Ramos (cell line): ENCODE measurements around the gene ZNF382.
"Not testable (repeated sequence)": the region's sequence is repeated elsewhere in the genome, so short reads cannot be mapped to it uniquely, and the experiment has no call there.

ENCODE experiments used
- in situ Hi-C: fragments of 300-500 bp; cut with MboI; formaldehyde crosslinking; loops from one replicate; pipeline ENCODE4 v1.14.3; 2022; ENCODE audit warnings: low sequenced_read_pairs; ENCODE audit not compliant: unreplicated experiment

The ZNF382 gene

DNA sequence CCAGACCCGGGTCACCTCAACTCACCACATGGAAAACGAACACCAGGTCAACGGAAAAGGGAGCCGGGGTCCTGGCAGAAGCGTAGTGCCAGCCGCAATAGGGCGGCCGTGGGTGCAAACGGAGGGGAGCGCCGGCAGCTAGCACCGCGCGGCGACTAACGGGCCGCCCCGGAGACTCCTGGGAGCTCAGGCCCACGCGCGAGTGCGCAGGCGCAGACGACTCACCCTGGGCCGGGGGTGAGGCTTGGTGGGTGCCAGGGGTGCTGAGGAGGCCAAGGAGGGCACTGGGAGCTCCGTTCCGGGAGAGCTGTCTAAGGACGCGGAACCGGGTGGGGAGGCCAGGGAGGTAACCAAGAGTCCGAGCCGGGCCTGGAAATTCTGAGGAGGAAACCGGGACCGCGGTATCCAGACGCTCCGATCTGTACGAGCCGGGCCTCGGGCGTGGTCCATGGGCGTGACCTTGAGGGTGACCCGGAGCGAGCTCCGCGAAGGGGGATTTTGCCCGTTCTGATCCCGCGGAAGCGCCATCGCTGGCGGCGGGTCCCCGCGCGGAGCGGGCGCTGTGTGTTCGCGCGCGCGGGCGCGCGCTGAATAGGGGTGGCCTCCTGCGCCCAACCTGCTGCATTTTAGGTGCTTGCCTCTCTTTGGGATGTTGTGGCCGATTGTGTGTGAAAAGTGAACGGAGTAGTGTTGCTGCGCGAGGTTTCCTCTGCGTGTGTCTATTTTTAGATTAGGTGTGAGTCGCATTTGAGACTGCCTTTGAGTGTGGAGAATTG lies at the start of gene ZNF382:
Gene ZNF382, plus strand, starts transcription at position 213 of the 776 bp plus-strand sequence. CDS start 4,602 bp downstream, outside the sequence.
- in situ Hi-C loops = no loop called here

DNA sequence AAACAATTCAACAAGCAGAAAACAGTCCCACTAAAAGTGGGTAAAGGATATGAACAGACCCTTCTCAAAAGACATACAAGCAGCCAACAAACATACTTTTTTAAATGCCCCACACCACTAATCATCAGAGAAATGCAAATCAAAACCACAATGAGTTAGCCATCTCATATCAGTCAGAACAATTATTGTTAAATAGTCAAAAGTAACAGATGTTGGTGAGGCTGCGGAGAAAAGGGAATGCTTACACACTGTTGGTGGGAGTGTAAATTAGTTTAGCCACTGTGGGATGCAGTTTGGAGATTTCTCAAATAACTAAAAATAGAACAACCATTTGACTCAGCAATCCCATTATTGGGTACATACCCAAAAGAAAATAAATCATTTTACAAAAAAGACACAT lies 40.7 kb upstream of the ZNF382 start:
- in situ Hi-C loops = no loop called here

DNA sequence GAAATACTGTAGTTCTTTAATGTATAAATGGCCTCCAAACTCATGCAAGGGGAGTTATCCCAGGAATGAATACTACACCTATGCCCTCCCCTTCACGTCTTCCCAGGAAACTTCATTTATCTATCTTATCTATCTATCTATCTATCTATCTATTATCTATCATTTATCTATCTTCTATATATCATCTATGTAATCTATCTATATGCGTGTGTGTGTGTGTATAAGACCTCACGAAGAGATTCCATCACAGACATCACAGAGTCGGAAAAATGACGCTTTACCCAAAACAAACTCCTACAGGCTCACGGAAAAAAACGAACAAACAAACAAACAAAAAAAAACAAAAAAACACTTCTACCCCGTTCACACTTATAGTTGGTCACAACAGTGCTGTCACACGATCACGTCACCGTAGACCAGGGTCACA lies 32.5 kb upstream of the ZNF382 start:
- in situ Hi-C loops = no loop called here

DNA sequence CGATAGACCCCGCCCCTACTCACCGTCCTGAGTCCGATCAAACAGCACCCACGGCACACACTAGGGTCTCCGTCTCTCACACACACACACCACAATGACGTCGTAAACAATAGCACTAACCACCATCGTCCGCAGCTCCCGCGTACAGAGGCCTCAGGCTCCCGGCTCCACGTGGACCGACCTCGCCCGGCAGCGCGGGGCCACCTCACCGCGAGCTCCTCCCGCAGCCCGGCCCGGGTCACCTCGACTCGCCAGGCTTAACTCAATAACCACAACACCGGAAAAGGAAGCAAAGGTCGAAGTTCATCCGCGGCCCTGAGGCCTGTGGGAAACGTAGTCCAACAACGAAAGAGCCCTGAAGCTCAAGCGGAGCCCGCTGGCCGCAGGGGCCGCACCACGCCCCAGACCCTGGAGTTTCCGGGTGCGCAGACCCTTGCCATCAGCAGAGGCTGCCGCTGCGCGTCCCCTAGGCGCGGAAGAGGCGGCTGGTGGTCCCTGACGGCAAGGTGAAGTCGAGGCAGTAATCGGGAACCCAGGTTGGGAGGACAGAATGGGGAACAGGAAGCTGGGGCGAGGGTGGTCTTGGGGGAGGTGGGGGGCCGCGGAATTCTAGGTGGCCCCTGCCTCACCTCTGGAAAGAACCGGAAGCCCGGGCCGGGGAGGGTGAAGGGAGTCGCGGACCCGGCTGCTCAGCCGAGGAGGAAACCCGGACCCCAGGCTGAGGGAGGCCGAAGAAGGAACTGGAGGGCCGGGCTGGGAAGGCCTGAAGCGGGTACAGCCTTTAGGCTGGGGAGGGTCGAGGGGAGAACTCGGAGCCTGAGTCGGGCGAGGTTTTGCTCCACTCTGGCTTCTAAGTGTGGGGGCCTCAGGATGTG lies 31.9 kb upstream of the ZNF382 start, which contains the start of gene ZNF529:
Gene ZNF529, minus strand, starts transcription at position 273 of the 875 bp plus-strand sequence. CDS start 946 bp downstream, outside the sequence.
- in situ Hi-C loops = no loop called here

DNA sequence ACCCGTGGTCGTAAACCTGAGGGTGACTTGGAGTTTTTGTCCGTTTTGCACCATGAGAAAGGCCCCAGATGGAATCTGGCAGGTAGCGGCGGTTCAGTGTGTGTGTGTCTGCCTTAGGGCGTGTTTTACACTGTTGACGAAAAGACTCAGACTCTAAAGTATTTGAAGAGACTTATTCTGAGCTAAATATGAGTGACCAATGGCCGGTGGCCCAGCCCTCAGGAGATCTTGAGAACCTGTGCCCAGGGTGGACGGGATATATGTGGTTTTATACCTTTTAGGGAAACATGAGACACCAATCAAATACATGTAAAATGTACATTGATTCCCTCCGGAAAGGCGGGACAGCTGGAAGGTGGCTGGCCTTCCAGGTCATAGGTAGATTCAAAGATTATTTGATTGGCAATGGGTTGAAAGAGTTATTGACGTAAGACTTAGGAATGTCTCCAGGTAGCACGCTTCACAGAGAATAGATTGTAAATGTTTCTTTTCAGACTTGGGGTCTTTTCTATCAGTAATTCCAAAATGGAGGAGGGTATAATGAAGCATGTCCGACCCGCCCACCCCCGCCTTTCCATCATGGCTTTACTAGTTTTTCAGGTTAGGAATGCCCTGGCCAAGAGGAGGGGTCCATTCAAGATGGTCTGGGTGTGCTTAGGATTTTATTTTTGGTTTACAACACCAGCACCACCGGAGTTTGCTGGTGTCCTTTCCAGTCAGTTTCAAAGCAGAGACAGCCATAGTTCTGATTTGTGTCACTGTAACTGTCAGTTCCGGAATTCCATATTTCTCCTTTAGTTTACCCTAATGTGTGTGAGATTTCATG lies 31.0 kb upstream of the ZNF382 start:
- in situ Hi-C loops = no loop called here

DNA sequence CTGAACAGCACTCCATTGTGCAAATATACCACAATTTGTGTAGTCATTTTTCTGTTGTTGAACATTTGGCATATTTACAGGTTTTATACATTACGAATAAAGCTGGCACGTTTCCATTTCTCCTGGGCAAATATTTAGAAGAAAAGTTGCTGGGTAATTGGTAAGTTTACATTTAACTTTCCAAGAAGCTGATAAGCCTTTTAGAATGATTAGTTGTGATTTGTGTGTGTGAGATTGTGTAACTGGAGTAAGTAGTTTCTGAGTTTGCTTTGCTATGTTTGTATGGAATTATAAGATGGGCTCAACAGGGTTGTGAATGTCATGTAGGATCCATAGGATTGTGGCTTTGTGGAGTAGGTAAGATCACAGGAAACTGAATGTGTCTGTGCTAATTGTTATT lies 30.4 kb upstream of the ZNF382 start:
- in situ Hi-C loops = no loop called here

DNA sequence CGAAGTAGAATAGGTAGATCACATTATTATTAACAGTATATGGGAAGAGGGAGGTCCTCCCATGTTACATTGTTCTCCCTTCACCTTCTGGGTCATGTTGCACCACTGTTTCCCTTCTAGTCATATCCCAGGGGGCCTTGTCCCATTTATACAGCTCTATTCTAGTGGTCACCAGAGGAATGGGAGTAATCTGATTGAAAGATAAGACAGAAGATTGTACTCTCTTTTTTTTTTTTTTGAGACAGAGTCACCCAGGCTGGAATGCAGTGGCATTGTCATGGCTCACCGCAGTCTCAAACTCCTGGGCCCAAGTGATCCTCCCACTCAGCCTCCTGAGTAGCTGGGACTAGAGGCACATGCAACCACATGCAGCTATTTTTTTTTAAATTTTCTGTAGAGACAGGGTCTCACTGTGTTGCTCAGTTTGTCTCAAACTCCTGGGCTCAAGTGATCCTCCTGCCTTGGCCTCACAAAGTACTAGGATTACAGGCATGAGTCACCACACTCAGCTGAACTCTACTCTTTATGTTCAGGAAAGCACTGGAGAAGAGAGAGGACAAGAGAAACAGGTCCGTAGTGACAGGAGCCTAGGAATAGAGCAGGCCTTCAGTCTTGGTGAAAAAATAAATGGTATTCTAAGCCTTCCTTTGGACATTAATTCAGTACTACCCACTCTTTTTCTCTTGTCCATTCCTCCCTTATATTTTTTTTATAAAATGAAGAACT lies 27.7 kb upstream of the ZNF382 start:
- in situ Hi-C loops = no loop called here

DNA sequence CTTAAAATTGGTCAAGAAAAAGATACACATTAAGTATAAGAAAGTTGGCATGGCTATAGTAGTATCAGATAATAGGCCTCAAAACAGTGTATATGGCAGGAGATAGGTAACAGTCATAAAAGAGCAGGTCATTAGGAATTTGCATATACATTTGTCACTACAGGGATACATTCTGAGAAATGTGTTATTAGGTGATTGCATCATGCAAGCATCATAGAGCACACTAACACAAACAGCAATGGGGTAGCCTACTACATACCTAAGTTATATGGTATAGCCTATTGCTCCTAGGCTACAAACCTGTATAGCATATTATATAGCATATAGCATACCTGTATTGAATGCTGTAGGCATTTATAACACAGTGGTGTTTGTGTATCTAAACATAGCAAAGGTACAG lies 25.9 kb upstream of the ZNF382 start:
- in situ Hi-C loops = no loop called here

DNA sequence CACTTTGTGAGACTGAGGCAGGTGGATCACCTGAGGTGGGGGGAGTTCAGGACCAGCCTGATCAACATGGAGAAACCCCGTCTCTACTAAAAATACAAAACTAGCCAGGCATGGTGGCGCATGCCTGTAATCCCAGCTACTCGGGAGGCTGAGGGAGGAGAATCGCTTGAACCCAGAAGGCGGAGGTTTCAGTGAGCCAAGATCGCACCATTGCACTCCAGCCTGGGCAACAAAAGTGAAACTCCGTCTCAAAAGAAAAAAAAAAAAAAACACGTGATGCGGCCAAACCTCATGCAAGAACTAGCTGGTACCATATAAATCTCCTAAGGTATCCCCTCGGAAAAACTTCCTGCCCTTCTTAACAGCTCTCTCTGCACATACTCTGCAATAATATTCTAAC lies 2.4 kb upstream of the ZNF382 start:
- in situ Hi-C loops = not testable (repeated sequence)

DNA sequence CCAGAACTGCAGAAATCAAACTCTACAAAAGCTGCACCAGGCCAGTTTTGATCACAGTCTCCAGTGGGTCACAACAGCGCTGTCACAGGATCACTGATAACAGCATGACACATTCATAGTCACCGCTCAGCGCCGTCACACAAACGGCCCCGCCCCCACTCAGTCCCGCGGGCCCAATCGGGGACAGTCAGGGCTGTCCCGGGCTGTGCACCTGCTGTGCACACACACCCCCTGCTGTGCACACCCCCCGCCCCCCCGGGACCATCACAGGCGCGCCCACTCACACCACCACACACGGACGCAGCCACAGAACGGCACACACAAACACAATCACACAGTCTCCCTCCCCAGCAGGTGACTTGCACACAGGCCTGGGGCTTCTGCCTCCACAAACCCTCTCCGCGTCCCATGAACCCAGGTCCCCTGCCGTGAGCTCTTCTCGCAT lies 435 bp upstream of the ZNF382 start:
- in situ Hi-C loops = no loop called here

DNA sequence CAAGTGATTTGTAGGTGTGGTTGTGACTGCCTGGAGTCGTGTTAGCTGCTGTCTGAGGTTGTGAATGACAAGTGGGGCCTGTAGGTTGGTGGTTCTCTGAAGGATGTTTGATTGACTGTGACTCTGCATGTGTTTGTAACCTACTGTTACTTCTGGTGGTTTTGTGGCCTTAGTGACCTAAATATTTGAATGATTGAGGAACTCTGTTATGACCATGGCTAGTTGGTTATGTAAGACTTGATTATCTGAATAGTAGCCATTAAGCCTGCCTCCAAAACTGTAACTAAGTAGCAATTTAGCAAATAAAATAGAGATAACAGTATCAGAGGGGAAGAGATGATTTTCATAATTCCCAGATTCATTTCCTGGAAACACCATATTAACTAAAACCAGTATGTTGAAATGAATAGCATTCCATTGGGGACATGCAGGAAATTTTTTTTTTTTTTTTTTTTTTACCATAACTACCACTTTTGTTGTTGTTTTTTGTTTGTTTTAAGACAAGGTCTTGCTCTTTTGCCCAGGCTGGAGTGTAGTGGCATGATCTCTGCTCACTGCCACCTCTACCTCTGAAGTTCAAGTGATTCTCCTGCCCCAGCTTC lies 865 bp downstream of the ZNF382 start:
- in situ Hi-C loops = no loop called here

DNA sequence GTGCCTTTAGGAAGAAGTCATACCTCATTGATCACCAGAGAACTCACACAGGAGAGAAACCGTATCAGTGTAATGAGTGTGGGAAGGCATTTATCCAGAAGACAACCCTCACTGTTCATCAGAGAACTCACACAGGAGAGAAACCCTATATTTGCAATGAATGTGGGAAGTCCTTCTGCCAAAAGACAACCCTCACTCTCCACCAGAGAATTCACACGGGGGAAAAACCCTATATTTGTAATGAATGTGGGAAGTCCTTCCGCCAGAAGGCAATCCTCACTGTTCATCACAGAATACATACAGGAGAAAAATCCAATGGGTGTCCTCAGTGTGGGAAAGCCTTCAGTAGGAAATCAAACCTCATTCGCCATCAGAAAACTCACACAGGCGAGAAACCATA lies 21.9 kb downstream of the ZNF382 start:
- in situ Hi-C loops = no loop called here

DNA sequence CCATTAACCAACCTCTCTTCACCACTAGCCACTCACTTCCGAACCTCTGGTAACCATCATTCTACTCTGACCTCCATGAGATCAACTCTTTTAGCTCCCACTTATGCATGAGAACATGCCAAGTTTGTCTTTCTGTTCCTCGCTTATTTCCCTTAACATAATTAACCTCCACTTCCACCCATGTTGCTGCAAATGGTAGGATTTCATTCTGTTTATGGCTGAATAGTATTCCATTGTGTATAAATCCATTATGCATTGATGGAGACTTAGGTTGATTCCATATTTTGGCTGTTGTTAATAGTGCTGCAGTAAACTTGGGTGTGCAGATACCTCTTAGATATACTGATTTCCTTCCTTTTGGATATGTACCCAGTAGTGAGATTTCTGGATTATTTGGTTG lies 30.2 kb downstream of the ZNF382 start:
- in situ Hi-C loops = no loop called here

DNA sequence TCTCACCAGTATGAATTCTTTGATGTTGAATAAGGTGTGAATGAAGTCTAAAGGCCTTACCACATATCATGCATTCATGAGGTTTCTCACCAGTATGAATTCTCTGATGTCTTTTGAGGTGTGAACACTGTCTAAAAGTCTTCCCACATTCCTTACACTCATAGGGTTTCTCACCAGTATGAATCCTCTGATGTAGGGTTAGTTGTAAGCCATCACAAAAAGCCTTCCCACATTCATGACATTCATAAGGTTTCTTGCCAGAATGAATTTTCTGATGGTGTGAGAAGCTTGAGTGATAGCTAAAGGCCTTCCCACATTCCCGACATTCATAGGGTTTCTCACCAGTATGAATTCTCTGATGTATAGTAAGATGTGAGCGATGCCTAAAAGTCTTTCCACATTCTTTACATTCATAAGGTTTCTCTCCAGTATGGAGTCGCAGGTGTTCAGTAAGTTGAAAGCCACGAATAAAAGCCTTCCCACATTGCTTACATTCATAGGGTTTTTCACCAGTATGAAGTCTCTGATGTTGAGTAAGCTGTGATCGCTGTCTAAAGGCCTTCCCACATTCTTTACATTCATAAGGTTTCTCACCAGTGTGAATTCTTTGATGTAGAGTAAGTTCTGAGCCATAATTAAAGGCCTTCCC lies 33.9 kb downstream of the ZNF382 start:
- in situ Hi-C loops = no loop called here

DNA sequence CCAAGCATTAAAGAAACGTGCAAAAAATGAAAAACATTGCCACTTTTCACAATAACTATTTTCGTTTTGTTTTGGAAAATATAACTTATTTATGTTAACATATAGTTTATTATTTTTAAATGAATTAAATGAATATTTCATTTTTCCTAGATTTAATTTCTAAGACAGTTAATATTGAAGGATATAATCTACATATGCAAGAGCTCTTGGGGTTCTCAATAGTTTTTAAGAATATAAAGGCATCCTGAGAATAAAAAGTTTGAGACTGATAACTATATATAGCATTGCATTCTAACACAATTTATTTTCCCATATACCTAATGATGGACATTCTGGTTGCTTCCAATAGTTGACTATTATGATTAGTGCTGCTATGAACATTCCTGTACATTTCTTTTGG lies 41.6 kb downstream of the ZNF382 start:
- in situ Hi-C loops = no loop called here

DNA sequence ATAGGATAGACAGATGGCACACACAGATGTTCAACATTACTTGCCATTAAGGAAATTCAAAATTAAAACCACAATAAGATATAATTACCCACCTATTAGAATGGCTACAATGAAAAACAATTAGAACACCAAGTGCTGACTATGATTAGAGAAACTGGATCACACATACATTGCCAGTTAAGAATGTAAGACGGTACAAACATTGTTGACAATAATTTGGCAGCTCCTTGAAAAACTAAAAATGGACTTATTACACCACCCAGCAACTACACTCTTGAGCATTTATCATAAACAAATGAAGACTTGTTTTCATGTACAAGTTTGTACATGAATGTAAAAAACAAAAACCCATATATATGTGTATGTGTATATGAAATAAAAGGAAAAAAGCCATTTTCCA lies 47.8 kb downstream of the ZNF382 start:
- in situ Hi-C loops = no loop called here

DNA sequence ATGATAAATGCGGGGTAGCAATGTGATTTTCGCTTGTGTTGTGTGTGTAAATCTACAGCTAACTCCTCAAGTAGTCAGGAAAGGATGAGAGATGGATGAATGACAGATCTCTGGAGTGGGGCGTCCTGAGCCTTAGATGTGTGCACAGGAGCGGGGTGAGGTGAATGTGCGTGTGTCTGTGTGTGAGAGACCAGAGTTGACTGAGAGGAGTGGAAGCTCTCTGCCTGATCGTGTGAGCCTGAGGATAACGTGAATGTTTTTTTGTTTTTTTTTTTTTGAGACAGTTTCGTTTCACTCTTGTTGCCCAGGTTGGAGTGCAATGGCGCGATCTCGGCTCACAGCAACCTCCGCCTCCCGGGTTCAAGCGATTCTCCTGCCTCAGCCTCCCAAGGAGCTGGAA lies 60.7 kb downstream of the ZNF382 start:
- in situ Hi-C loops = no loop called here

DNA sequence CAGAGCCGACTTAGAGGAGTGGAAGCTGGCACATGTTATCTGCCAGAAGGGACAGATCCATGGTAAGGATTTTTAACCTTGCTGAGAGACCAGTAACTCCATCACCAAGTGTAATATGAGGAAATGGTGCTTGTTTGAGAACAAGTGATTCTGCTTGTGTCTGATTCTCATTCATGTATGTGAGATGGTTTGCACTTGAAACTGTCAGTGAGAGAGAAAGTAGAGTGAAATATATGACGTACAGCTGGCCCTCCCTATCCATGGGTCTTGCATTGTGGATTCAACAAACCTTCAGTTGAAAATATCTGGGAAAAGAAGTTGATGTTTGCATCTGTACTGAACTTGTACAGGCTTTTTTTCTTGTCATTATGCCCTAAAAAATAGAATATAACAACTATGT lies 63.5 kb downstream of the ZNF382 start:
- in situ Hi-C loops = no loop called here

DNA sequence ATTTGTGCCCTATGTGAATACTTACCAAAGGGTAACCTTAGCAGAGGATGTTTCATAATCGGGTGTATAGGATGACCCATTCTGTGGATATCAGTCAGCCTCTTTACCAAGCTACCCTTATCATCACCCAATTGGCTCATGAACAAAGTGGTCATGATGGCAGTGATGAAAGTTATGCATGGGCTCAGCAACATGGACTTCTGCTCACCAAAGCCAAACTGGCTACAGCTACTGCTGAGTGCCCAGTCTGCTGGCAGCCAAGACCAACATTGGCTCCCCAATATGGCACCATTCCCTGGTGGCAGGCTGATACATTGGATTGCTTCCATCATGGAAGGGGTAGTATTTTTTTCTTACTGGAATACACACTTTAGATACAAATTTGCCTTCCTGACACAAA lies 67.3 kb downstream of the ZNF382 start:
- in situ Hi-C loops = no loop called here
